HL-60 (cell line): ENCODE data around the gene TNFSF8.

Experiments used
- DNase-seq, 2 experiments: peaks; one replicate each; pipeline ENCODE4 v3.0.0-alpha.2; 2010 to 2020; ENCODE audit warnings: low read depth in 1 of 2, low spot score in 1 of 2
- H3K27ac ChIP-seq: fragments of 250-450 bp; sonication (Bioruptor Pico); replicated peaks from 2 replicates; pipeline ENCODE4 v1.5.1; 2020; ENCODE audit warnings: mild to moderate bottlenecking, moderate library complexity
- H3K27me3 ChIP-seq: fragments of 250-450 bp; sonication (Bioruptor Pico); 2 replicates; pipeline ENCODE4 v1.5.1; 2021; ENCODE audit warnings: mild to moderate bottlenecking, moderate library complexity; ENCODE audit not compliant: insufficient read depth, poor library complexity, severe bottlenecking
- H3K4me3 ChIP-seq: replicated peaks from 2 replicates; pipeline ENCODE4 v1.5.1; 2011; ENCODE audit warnings: mild to moderate bottlenecking, control low read depth, low read length; ENCODE audit not compliant: insufficient read depth
- GABPA ChIP-seq: IDR thresholded peaks from 2 replicates; pipeline ENCODE4 v1.6.1; 2012; ENCODE audit warnings: low read depth
- POLR2AphosphoS5 ChIP-seq: IDR thresholded peaks from 2 replicates; pipeline ENCODE4 v1.6.1; 2012; ENCODE audit warnings: low read depth
- SPI1 ChIP-seq: IDR thresholded peaks from 2 replicates; pipeline ENCODE4 v1.6.1; 2012; ENCODE audit warnings: low read depth, mild to moderate bottlenecking, borderline replicate concordance
- TF ChIP-seq, protein P1 (sequence below): IDR thresholded peaks from one replicate; pipeline ENCODE4 v1.5.1; 2011; ENCODE audit warnings: low read length, control low read depth, inconsistent platforms; ENCODE audit not compliant: insufficient read depth
- TF ChIP-seq, protein P2 (sequence below): IDR thresholded peaks from 2 replicates; pipeline ENCODE4 v1.6.1; 2012; ENCODE audit warnings: low read depth; ENCODE audit not compliant: insufficient replicate concordance

Gene TNFSF8

DNA sequence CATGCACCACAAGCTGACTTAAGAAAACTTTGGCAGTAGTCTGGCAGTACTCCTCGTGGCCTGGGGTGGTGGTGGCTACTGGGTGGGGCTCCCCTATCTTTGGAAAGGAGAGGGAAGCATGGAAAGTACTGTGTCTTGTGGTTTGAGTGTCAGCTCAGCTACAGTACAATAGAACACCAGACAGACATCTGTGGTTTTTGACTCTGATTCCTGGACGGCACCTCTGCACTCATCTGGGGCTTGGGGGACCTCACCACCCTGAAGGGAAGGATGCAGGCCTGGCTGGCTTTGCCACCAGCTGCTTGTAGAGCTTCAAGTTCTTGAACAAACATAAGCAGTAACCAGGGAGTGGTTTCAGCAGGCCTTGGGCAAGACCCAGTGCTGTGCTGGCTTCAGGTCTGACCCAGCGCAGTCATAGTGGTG, 40.6 kb downstream of the TNFSF8 start:
- peak in 1 of 2 experiments; percentile 25 for DNase-seq
- 0 out of 2 replicates have a peak, but pooled peaks have one; percentile 32 for TF ChIP-seq POLR2AphosphoS5
- TF ChIP-seq, protein P1, sequence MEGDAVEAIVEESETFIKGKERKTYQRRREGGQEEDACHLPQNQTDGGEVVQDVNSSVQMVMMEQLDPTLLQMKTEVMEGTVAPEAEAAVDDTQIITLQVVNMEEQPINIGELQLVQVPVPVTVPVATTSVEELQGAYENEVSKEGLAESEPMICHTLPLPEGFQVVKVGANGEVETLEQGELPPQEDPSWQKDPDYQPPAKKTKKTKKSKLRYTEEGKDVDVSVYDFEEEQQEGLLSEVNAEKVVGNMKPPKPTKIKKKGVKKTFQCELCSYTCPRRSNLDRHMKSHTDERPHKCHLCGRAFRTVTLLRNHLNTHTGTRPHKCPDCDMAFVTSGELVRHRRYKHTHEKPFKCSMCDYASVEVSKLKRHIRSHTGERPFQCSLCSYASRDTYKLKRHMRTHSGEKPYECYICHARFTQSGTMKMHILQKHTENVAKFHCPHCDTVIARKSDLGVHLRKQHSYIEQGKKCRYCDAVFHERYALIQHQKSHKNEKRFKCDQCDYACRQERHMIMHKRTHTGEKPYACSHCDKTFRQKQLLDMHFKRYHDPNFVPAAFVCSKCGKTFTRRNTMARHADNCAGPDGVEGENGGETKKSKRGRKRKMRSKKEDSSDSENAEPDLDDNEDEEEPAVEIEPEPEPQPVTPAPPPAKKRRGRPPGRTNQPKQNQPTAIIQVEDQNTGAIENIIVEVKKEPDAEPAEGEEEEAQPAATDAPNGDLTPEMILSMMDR: no peak
- no peak overlapping the region for H3K4me3 ChIP-seq
- no peak overlapping the region for H3K27ac ChIP-seq
- H3K27me3 ChIP-seq: no peaks in the 10 kb centered on the region

DNA sequence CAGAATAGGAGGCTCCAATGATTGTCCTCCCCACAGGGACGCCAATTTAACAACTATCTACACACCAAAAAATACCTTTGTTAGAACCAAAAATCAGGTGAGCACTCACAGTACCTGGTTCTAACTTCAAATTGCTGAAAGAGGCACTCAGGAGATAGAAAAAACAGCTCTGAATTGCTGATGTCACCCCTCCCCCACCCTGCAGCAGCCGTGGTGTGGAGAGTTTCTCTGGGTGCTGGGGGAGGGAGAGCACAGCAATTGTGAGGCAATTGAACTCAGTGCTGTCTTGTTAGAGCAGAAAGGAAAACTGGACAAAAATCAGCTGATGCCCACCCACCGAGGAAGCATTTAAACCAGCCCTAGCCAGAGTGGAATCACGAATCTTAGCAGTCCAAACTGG, 41.8 kb downstream of the TNFSF8 start:
- no peak overlapping the region for H3K27ac ChIP-seq
- TF ChIP-seq GABPA (no peak), POLR2AphosphoS5 (no peak), SPI1 (no peak)
- TF ChIP-seq, protein P2, sequence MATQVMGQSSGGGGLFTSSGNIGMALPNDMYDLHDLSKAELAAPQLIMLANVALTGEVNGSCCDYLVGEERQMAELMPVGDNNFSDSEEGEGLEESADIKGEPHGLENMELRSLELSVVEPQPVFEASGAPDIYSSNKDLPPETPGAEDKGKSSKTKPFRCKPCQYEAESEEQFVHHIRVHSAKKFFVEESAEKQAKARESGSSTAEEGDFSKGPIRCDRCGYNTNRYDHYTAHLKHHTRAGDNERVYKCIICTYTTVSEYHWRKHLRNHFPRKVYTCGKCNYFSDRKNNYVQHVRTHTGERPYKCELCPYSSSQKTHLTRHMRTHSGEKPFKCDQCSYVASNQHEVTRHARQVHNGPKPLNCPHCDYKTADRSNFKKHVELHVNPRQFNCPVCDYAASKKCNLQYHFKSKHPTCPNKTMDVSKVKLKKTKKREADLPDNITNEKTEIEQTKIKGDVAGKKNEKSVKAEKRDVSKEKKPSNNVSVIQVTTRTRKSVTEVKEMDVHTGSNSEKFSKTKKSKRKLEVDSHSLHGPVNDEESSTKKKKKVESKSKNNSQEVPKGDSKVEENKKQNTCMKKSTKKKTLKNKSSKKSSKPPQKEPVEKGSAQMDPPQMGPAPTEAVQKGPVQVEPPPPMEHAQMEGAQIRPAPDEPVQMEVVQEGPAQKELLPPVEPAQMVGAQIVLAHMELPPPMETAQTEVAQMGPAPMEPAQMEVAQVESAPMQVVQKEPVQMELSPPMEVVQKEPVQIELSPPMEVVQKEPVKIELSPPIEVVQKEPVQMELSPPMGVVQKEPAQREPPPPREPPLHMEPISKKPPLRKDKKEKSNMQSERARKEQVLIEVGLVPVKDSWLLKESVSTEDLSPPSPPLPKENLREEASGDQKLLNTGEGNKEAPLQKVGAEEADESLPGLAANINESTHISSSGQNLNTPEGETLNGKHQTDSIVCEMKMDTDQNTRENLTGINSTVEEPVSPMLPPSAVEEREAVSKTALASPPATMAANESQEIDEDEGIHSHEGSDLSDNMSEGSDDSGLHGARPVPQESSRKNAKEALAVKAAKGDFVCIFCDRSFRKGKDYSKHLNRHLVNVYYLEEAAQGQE: no peak
- TF ChIP-seq, protein P1: no peak
- DNase-seq: no peak
- H3K4me3 ChIP-seq: no peak overlapping the region
- H3K27me3 ChIP-seq: no peaks in the 10 kb centered on the region

DNA sequence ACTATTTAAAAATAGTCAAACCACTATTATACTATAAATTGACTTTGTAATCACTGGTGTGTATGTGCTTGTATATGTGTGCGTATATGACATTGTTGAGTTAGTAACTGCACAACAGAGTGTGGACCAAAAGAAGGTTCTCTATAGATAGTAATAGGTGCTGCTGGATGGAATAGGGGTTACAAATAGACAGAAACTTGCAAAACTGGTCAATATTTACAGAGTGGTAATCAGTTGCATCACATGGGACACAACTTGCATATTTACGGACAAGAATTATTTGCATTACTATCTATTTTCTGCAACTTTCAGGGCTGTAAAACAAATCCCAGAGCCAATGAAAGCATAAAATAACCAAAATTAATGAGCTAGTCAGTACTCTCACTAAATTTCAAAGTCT, 42.4 kb downstream of the TNFSF8 start:
- TF ChIP-seq, protein P2: no peak
- TF ChIP-seq, protein P1: no peak
- TF ChIP-seq GABPA (no peak), SPI1 (no peak), POLR2AphosphoS5 (no peak)
- Histone ChIP-seq H3K27ac (no peak overlapping the region), H3K4me3 (no peak overlapping the region), H3K27me3 (no peaks in the 10 kb centered on the region)
- DNase-seq: no peak

DNA sequence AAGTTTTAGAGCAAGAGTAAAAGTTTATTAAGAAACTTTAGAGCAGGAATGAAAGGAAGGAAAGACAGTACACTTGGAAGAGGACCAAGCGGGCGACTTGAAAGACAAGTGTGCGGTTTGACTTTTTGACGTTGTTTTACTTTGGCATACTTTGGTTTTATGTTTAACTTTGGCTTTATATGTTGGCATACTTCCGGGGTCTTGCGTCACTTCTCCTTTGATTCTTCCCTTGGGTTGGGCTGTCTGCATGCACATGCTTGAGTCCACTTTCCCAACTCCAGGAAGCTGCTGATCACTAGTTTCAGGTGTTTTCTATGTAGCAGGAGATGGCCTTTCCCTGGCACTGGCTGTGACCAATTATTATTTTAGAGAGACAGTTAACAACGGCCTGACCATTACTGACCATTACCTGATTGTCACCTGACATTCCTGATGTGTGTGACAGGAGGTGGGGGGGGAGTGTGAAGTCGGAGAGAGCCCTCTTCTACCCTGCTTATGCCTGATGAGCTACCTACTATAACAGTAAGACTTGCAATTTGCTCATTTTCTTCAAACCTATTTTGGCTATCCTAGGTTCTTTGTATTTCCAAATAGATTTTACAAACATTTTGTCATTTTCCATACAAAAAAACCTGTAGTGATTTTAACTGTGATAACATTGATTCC, 45.5 kb downstream of the TNFSF8 start:
- Histone ChIP-seq H3K27me3 (no peaks in the 10 kb centered on the region), H3K27ac (peak overlapping the region; percentile 33; the same call in 1 of the 2 replicates), H3K4me3 (no peak overlapping the region)
- DNase-seq: peak in 1 of 2 experiments; percentile 31
- TF ChIP-seq POLR2AphosphoS5 (no peak), SPI1 (no peak), GABPA (no peak)
- TF ChIP-seq, protein P2: no peak
- TF ChIP-seq, protein P1: no peak
